HG03460 (cell line): ENCODE data around the gene TMEM18.
"Not testable (repeated sequence)": the region's sequence is repeated elsewhere in the genome, so short reads cannot be mapped to it uniquely, and the experiment has no call there.

Experiments
- ATAC-seq: cut with Tn5 transposase; IDR thresholded peaks from one replicate; pipeline ENCODE4 v1.9.1; 2021; ENCODE audit not compliant: unreplicated experiment

TMEM18 gene

DNA sequence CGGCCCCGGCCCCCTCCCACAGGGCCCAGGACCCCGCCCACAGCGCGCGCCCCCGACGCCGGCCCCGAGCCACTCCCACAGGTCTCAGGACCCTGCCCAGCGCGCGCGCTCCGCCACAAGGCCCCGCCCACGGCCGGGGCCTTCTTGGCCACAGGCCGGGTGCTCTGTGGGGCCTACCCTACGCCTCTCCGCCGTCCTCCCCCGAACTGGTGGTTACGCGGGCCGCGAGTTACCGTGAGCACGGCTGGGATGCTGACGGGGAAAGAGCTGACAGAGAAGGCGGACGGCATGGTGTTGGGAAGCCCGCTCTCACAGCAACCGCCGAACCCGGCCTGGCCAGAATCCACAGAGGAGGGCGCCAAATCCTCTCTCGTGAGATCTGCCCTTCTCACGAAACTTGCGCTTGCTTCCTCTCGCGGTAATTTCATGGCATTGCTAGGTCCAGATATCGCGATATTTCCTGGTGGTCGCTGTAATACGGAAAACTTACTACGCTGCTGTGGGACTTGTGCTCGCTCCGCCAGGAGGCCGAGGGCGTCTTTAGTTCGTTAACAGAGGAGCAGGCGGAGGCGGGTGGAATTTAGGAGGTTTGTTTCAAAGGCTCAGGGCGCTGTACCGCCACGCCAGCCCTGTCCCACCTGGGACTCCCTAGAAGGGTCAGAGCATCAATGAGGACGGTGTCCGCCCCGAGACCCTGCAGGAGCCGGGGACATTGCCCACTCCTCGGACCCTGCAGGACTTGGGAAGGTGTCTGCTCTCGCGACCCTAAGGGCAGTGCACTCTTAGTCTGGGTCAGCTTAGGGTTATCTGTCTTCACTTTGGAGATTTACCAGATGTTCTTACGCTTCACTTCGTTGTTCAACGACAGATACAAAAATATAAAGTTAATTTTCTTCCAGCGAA is at the start of gene TMEM18:
Gene TMEM18 (minus strand): TSS at position 351 of the 903 bp plus-strand sequence. CDS start 61 bp downstream, at position 290.
- peak; percentile 52 for ATAC-seq

- peak; percentile 74 for ATAC-seq
Observed at GRCh38 chr2:726169-726568, 49.0 kb upstream of the TMEM18 start.

- ATAC-seq = no peak
Observed at GRCh38 chr2:725468-725867, 48.3 kb upstream of the TMEM18 start.

- ATAC-seq = no peak
Observed at GRCh38 chr2:723761-724160, 46.6 kb upstream of the TMEM18 start.

DNA sequence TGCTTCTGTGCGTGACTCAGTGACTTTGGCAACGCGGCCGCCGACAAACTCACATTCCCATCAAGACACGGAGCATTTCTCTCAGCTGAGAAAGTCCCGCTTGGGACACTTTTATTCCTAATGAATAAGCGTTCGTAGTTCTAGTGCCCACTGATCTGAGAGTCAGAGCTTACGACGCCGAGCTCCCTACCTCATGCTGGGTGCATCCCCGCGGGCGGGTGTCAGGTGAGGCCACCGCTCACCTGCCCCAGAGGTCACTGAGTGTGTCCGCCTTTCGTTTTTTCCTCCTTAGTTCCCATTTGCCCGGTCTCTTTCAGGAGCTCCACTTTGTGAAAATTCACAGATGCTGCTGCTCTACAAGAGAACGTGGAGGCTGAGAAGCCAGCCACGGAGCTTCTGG is 43.6 kb upstream of the TMEM18 start:
- ATAC-seq = no peak

- no peak for ATAC-seq
Observed at GRCh38 chr2:719734-720133, 42.5 kb upstream of the TMEM18 start.

DNA sequence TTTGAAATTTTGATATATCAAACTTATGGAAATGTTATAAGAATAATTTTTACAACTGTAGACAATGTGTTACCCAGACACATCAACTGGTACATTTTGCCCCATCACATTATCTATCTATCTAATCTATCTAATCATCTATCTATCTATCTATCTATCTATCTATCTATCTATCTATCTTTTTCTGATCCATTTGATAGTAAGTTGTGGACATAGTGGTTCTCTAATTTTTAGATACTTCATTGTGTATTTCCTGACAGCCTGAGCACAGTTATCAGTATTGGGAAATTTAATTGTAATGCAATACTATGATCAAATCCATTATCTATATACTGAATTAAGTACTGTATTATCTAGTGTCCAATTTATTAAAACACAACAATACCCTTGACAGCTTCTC is 42.0 kb upstream of the TMEM18 start:
- no peak for ATAC-seq

DNA sequence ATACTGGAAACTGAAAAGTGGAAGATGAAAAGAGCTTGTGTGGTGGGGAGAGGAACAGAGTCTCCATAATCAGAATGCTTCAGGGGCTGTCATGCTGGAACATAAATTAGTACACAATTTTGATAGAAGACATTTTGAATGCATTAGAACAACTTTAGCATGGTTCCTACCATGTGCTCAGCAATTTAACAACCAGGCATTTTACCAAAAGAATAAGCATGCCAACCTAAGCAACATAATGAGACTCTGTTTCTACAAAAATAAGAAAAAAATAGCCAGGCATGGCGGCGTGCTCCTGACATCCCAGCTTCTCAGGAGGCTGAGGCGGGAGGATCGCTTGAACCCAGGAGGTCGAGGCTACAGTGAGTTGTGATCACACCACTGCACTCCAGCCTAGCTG is 40.5 kb upstream of the TMEM18 start:
- ATAC-seq = no peak

- ATAC-seq = no peak
Observed at GRCh38 chr2:715854-716560, 38.8 kb upstream of the TMEM18 start.

GRCh38 chr2:715038-715437 is 37.8 kb upstream of the TMEM18 start:
- no peak for ATAC-seq

- peak; percentile 98 for ATAC-seq
Observed at GRCh38 chr2:714005-714741, 37.0 kb upstream of the TMEM18 start.

DNA sequence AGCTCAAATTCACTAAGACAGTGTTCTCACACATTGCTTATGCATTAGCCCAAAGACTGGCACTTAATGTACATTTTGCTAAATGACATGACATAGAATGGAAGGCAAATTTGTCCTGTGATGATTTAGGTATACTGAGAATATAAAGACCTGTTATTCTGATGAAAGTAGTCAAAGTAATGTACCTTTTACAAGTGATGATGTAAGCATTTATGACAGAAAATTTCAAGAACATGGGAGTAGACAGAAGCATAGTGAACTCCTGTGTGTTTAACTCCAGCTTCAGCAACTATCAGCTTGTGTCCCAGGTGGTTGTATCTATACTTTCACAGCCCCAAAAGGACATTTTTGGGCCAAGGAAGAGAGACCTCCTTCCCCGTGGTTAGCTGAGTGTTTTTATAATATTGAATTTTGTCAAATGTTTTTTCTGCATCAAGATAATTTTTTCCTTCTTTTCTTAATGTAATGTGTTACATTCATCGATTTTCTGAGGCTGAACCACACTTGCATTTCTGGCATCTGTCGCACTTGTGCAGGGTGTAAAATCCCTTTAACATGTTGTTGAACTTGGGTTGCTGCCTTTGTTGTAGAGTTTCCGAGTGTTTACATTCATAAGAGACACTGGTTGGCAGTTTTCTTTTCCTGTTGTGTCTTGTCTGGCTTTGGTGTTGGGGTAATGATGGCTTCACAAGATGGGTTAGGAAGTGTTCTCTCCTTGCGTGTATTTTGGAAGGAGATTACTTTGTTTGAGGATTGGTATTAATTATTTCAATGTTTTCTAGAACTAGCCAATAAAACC is 33.9 kb upstream of the TMEM18 start:
- no peak for ATAC-seq

DNA sequence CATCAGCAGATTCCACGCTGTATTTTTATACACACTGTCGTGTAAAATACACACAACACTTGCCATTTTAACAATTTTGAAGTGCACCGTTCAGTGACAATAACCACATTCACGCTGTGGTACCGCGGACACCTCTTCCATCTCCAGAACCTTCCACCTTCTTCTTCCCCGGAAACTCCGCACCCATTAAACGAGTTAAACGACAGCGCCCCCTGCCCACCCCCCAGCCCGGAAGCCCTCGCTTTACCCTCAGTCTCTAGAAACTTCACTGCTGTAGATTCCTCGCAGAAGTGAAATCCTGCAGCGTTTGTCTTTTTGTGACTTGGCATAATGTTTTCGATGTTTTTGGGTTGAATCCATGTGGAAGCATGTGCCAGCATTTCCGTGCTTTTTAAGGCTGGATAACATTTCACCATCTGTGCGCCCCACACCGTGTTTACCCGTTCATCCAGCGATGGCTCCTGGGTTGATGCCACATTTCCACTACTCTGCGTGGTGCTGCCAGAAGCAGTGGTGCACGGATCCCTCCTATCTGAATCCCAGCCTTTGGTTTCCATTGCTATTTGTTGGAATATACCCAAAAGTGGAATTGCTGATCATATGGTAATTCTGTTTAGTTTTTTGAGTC is 32.0 kb upstream of the TMEM18 start:
- ATAC-seq = no peak

- no peak for ATAC-seq
Observed at GRCh38 chr2:708667-709066, 31.5 kb upstream of the TMEM18 start.

DNA sequence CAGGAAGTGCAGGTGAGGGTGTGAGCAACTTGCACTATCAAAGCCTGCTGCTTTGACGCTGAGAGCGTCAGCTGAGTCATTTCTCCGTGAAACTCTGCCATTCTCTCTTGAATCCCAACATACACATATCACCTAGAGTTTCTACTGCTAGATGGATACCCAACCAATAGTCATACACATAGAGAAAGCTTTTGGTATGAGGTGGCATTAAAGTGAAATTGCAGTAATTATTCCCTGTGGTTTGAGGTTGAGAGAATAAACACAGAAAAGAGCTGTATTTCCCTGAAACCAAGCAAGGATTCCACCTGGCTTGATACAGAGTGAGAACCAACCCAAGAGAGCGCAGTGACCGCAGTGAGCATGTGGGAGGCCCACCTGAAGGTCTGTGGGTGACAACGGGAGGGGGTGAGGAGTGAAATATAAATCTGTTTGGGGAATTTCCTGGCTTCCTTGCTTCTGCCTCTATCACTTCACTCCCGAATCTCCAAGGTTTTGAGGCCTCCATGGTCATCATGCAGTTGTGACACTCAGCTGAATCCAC is 28.8 kb upstream of the TMEM18 start:
- peak; percentile 93 for ATAC-seq

GRCh38 chr2:702765-703164 is 25.6 kb upstream of the TMEM18 start:
- not testable (repeated sequence) for ATAC-seq

DNA sequence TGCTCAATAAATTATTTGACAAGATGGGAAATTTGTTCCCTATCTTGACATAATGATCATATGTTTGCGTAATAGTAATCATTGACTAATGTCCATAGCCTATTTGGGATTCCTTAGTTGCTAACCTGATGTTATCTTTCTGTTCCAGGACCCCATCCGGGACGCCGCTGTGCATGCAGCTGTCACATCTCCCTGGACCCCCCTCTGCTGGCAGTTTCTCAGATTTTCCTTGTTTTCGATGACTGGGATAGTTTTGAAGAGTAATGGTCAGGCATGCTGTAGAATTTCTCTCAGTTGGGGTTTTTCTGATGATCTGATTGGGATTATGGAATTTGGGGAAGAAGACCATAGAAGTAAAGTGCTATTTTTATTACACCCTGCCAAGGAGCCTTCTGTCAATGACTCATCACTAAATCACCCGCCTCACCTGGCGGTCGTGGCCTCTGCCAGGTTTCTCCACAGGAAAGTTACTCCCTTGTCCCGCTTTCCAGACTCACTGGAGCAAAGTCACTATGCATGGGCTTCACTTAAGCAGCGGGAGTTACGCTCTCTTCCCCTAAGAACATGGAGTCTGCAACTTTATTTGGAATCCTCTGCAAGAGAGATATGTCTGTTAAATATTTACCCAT is 19.9 kb upstream of the TMEM18 start:
- no peak for ATAC-seq

- ATAC-seq = peak; percentile 99
Observed at GRCh38 chr2:696463-696862, 19.3 kb upstream of the TMEM18 start.

DNA sequence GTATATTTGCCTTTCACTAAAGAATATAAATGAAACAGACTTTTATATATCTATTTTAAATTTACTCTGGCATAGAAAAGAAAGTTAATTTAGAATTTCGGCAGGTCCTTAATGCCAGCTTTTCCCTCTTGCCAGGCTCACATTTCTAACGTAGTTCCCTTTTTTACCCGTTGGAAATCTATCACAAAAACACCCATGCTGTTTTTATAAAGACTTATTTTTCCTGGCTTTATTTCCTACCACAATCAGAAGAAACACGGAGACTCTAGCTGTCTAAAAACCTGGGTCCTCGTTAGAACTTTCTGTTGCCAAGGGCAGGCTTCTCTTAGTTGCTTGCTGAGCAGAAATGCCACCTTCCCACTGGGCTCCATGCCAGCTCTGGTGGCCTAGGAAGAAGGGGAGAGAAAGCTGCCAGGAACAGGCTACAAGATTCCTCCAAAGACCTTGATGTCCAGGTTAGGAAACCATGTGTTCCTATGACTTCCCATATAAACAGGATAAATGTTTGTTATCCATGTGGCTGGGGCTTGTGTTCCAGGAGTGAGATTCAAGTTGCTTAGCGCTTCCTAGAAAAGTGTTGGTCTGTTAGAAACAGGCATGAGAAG is 17.8 kb upstream of the TMEM18 start:
- ATAC-seq = no peak
